Retinal pigment epithelial cell (primary cell): Measurements from ENCODE around the gene TRAF7.
"Not testable (repeated sequence)": the region's sequence is repeated elsewhere in the genome, so short reads cannot be mapped to it uniquely, and the experiment has no call there.

ENCODE experiments used
- DNase-seq: peaks from one replicate; pipeline ENCODE4 v3.0.0-alpha.2; 2010; ENCODE audit warnings: low read depth
- H3K4me3 ChIP-seq: 2 replicates; pipeline ENCODE4 v1.5.1; 2011; ENCODE audit warnings: mild to moderate bottlenecking, low read length, control low read depth, moderate library complexity
- TF ChIP-seq, protein P1 (sequence below): conservative IDR thresholded peaks from 2 replicates; pipeline ENCODE4 v1.5.1; 2011; ENCODE audit warnings: low read depth, low read length, control low read depth, inconsistent platforms

TRAF7 gene

DNA sequence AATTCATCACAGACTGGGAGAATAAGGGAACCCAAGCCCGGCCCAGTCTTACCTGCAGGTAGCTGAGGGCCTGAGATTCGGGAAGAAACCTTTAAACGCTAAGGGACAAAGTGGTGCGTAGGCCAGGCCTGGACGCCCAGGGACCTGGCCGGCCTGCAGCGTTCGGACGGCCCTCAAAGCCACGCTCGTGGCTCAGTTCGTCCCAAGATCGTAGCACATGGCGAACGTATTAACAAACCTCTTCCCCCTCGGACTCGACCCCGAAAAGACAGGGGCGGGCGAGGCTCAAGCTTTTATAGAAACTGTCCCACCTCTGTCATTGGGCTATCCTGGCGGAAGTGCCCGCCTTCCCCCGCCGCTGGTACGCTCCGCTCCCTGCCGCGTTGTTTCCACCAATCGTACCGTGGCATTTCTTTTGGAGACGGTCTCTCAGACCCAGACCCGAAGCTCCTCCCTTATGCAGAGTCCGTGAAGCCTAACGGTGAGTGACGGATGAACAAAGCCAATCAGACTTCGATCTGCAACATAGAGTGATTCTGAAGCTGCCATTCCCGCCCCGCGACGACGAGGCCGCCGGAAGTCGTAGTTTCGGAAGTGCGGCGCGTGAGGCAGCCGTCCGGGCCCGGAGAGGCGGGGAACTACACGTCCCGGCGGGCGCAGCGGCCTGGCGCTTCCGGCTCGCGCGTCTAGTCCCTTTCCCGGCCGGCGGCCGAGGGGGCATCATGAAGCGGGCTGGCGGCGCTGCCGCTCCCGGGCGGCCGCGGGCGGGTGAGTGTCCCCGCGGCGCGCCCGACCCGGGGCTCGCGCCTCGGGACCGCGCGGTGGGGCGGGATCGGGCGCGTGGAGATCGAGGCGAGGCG is at the start of gene TRAF7:
TRAF7 (plus strand) TSS at position 692 of the 860 bp plus-strand sequence. CDS start 8,139 bp downstream, outside the sequence.
- peak within 1 kb of the TSS; percentile 91 for H3K4me3 ChIP-seq
- DNase-seq, result peak; percentile 100
- TF ChIP-seq, protein P1, sequence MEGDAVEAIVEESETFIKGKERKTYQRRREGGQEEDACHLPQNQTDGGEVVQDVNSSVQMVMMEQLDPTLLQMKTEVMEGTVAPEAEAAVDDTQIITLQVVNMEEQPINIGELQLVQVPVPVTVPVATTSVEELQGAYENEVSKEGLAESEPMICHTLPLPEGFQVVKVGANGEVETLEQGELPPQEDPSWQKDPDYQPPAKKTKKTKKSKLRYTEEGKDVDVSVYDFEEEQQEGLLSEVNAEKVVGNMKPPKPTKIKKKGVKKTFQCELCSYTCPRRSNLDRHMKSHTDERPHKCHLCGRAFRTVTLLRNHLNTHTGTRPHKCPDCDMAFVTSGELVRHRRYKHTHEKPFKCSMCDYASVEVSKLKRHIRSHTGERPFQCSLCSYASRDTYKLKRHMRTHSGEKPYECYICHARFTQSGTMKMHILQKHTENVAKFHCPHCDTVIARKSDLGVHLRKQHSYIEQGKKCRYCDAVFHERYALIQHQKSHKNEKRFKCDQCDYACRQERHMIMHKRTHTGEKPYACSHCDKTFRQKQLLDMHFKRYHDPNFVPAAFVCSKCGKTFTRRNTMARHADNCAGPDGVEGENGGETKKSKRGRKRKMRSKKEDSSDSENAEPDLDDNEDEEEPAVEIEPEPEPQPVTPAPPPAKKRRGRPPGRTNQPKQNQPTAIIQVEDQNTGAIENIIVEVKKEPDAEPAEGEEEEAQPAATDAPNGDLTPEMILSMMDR, result no peak

DNA sequence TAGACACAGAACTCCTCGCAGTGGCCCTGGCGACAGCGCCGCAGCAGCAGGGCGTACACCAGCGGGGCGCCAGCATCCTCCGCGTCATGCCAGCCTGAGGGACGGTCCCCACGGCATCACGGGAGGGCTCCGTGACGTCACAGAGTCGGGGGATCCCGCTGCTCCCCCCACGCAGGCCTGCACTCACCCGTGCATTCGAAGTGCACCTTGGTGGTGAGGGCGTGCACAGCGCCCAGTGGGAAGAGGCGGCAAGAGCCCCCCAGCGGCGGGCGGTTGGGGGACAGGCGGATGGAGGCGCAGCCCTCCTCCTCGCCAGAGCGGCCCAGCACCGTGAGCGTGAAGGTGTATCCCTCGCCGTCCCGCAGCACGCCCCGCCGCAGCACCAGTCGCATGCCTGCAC is 49.4 kb upstream of the TRAF7 start:
- H3K4me3 ChIP-seq, DNase-seq: not testable (repeated sequence)

DNA sequence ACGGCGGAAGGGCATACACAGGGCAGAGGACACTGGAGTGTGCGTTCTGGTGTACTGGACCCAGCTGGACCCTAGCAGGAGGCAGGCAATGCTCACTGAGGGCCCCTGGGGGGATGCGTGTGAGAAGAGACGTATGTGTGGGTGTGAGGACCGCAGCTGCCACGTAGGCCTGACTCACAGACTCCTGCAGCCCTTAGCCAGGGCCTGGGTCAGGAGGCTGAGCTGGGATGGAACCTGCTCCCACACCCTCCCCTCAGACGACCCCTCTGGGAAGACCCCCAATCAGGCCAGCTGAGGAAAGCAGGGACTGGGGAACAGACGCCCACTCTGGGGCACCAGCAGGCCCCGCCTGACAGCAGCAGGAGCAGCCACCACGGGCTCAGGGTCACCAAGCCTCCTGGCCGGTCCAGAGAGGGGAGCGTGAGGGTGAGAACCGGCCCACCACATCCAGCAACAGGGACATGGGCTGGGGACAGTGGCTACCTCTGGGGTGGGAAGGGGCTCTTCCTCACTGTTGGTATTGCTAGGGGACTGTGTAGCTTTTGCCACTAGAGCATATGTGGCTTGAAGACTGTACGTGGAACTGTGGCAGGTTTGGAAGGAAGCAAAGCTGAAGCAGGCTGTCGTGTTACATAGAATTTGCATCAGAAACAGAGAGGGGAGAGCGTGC is 48.3 kb upstream of the TRAF7 start:
- H3K4me3 ChIP-seq, DNase-seq: not testable (repeated sequence)

GRCh38 chr16:2107791-2108125 is 47.8 kb upstream of the TRAF7 start:
- not testable (repeated sequence) for DNase-seq, H3K4me3 ChIP-seq

DNA sequence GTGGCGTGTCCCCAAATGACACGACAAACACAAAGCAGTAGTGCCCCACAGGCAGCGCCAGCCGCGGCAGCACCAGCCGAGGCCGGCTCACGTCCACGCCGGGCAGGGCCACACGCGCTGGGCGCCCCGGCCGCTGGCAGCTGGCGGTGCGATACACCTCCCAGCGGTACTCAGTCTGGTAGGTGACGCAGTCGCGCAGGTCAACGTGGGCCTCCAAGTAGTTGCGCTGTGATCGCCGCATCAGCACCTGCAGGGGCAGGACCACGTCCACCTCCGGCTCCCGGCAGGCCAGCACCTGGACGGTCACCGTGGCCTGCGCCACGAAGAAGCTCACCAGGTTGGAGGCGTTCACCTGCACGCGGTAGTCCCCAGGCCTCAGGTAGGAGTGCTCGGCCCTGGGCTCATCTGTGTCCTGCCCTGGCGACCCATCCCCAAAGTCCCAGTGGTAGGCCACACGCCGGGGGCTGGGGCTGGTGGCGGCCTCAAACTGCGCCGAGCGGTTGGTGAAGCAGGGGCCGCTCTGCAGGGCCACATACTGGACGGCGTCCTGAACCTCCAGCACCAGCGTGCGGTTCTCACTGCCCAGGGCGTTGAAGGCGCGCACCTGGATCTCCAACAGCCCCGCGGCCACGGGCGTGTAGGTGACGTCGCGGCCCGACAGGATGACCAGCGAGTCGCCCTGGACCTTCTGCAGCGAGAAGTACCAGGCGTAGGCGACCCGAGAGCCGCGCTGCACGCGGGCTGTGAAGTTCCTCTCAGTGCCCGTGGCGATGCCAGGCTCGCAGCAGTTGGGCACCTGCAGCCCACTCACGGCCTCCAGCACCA is 46.9 kb upstream of the TRAF7 start:
- not testable (repeated sequence) for H3K4me3 ChIP-seq, DNase-seq

GRCh38 chr16:2109271-2109580 is 46.4 kb upstream of the TRAF7 start:
- not testable (repeated sequence) for H3K4me3 ChIP-seq, DNase-seq

DNA sequence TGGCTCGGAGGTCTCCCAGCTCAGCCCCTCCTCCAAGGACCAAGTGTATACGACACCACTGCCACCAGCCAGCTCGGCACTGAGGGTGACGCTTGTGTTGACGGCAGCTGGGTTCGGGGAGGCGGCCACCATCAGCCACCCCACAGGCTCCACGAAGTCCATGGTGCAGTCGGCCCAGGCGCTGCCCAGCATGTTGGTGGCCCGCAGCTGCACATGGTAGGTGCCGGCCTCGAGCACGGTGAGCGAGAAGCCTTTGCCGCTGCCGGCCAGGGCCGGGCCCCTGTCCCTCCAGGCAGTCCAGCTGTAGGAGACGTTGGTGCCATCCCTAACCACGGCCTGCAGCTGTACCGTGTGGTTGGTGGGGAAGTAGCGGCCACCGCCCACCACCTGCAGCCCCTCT is 45.7 kb upstream of the TRAF7 start:
- not testable (repeated sequence) for DNase-seq, H3K4me3 ChIP-seq

- H3K4me3 ChIP-seq, DNase-seq: not testable (repeated sequence)
Observed at GRCh38 chr16:2110332-2111008, 45.1 kb upstream of the TRAF7 start.

GRCh38 chr16:2111009-2111353 is 44.6 kb upstream of the TRAF7 start:
- not testable (repeated sequence) for H3K4me3 ChIP-seq, DNase-seq

GRCh38 chr16:2111412-2112335 is 43.9 kb upstream of the TRAF7 start:
- H3K4me3 ChIP-seq, DNase-seq: not testable (repeated sequence)

- not testable (repeated sequence) for DNase-seq, H3K4me3 ChIP-seq
Observed at GRCh38 chr16:2112539-2113106, 43.0 kb upstream of the TRAF7 start.

DNA sequence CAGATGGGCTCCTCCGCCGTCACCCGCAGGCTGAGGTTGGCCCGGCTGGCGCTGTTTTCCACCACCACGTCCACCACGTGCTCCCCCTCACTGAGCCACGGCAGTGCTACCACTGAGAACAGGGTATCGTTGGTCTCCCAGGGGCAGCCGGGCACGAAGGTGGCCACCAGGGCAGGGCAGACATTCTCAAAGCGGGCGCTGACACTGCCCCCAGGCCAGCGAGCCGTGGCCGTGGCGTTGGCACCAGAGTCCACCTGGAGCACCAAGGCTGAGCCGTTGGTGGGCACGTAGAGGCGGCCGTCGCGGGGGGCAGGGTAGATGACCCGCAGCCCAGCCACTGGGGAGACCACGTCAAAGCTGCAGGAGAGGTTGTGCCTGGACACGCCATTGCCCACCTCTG is 41.4 kb upstream of the TRAF7 start:
- DNase-seq, H3K4me3 ChIP-seq: not testable (repeated sequence)

DNA sequence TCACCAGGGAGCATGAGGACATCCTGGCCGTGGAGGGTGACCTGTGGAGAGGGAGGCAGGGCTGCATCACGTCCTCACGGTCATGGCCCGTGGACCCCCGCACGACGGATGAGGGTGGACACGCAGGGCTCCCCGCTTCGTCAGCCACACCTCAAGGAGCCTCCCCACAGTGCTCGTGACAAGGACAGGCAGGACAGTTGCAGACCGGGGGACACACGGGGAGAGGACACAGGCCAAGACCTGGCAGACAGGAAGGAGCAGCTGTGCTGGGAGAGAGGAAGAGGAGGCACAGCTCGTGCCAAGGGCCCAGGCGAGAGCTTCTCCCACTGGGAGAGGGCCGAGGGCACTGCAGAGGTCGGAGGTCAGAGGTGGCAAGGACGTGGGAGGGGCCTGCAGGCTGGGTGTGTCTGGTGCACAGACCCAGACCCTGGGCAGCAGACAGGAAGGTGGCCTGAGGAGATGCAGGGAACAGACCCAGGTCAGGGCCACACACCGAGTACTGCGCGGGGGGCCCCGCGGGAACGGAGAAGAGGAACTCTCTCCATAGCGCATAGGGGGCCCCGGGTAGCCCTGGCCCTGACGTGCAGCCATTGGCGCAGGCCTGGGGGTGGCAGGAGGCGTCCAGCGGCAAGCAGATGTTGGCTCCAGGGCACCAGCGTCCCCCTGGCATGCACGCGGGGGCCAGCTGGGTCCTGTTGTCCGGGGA is 40.5 kb upstream of the TRAF7 start:
- H3K4me3 ChIP-seq, DNase-seq: not testable (repeated sequence)
